Brain microvascular endothelial cell (primary cell): ENCODE data around the gene PGA5.
"Not testable (repeated sequence)": the region's sequence is repeated elsewhere in the genome, so short reads cannot be mapped to it uniquely, and the experiment has no call there.

Experiments
- DNase-seq: peaks from one replicate; pipeline ENCODE4 v3.0.0-alpha.2; 2020
- H3K27ac ChIP-seq: fragments of 250-450 bp; sonication (Bioruptor Pico); 2 replicates; pipeline ENCODE4 v1.5.1; 2020; ENCODE audit warnings: mild to moderate bottlenecking, moderate library complexity
- H3K27me3 ChIP-seq: fragments of 250-450 bp; sonication (Bioruptor Pico); replicated peaks from 2 replicates; pipeline ENCODE4 v1.5.1; 2020; ENCODE audit warnings: mild to moderate bottlenecking
- H3K36me3 ChIP-seq: fragments of 250-450 bp; sonication (Bioruptor Pico); replicated peaks from 2 replicates; pipeline ENCODE4 v1.5.1; 2020; ENCODE audit warnings: mild to moderate bottlenecking
- H3K4me3 ChIP-seq: 2 replicates; pipeline ENCODE4 v1.5.1; 2011; ENCODE audit warnings: low read depth, mild to moderate bottlenecking, control low read depth, low read length, moderate library complexity
- in situ Hi-C: cut with HindIII; loops from 2 replicates; pipeline ENCODE4 v1.10.0; 2017; ENCODE audit warnings: low sequenced_read_pairs, low pct_ligation_motif_present

PGA5 gene

GRCh38 chr11:61219016-61219415 lies 22.0 kb upstream of the PGA5 start:
- H3K36me3 ChIP-seq, H3K4me3 ChIP-seq, DNase-seq, H3K27me3 ChIP-seq, H3K27ac ChIP-seq, in situ Hi-C loops: not testable (repeated sequence)

- H3K4me3 ChIP-seq, H3K36me3 ChIP-seq, in situ Hi-C loops: not testable (repeated sequence)
These were observed 18.9 kb upstream of the PGA5 start, which contains the start of gene PGA4 for GRCh38 chr11:61222047-61222446. PGA4 (plus strand) TSS chr11:61222347; CDS start chr11:61222401, 54 bp downstream.

GRCh38 chr11:61222692-61223091 lies 18.3 kb upstream of the PGA5 start:
- DNase-seq, H3K36me3 ChIP-seq, in situ Hi-C loops, H3K27ac ChIP-seq, H3K4me3 ChIP-seq, H3K27me3 ChIP-seq: not testable (repeated sequence)

More at GRCh38 chr11:61222047-61222446, 18.9 kb upstream of the PGA5 start, which contains the start of gene PGA4:
- DNase-seq, H3K27me3 ChIP-seq, H3K27ac ChIP-seq: not testable (repeated sequence)

DNA sequence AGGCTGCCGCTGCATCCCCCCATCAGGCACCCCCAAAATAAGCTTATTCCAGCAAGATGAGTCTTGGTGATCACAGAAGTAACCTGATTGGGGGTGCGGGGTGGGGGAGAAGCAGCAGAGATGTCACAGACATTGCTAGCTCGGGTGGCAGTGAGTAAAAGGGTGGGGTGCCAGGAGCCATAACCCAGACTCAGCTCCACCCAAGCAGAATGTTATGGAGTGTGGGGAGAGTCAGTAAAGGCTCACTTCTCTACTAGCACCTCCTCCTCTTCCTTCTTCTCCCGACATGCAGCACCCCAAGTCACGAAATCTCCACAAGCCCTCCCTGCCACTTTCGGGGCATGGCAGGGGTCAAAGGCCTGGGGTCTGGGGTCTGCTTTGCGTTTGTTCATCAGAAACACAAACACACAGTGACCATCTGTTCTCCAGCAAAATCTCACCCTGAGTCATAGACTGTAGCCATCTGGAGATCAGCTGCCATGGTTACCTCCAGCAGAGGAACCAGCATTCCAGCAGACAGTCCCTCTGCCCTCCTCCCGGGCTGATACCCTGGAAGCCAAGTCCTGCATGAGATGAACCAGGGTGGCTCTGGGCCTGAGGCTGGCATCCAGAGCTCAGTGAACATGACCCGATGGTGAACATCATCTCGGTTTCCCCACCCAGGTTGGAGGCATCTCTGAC lies 14.4 kb upstream of the PGA5 start:
- in situ Hi-C loops, H3K27me3 ChIP-seq, H3K36me3 ChIP-seq: not testable (repeated sequence)

GRCh38 chr11:61229458-61229857 lies 11.5 kb upstream of the PGA5 start:
- H3K27me3 ChIP-seq, H3K36me3 ChIP-seq, H3K27ac ChIP-seq, in situ Hi-C loops, DNase-seq, H3K4me3 ChIP-seq: not testable (repeated sequence)

More for the DNA sequence above, 14.4 kb upstream of the PGA5 start:
- not testable (repeated sequence) for DNase-seq, H3K4me3 ChIP-seq, H3K27ac ChIP-seq

DNA sequence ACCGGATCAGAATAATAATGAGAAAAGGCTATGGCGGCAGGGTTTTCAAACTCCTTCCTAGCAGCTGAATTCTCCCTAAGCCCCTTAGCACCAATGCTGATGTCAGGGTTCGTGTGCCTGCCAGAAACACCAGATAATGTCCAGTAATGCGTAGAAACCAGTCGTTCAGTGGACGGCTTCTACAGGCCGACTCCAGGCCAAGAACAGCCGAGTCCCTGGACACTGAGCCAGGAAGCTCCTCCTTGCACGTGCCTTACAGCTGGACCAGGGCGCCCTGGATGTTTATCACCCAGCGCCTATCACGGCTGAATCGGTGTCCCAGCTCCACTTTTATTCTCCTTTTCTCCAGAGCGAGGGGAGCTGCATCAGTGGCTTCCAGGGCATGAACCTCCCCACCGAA lies 9.9 kb upstream of the PGA5 start:
- H3K36me3 ChIP-seq, H3K4me3 ChIP-seq, H3K27ac ChIP-seq, DNase-seq, H3K27me3 ChIP-seq, in situ Hi-C loops: not testable (repeated sequence)

DNA sequence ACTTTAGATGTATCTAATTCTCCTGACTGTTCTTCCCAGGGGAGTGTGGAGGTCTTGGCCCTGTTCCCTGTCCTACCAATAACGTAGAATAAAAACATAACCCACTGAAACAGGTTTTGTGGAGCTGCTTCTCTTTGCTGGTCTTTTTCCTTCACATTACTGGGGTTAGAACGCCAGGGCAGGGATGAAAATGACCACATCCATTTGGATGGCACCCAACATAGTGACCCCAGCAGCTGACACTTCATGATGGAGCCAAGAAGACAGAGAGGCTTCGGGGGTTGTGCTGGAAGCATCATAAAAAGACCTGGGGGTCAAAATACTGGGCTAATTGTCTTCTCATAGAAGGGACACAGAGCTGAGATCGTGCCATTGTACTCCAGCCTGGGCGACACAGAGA lies 9.4 kb upstream of the PGA5 start:
- H3K27ac ChIP-seq, H3K27me3 ChIP-seq, DNase-seq, H3K4me3 ChIP-seq, H3K36me3 ChIP-seq, in situ Hi-C loops: not testable (repeated sequence)

GRCh38 chr11:61232548-61233145 lies 8.3 kb upstream of the PGA5 start:
- H3K4me3 ChIP-seq, in situ Hi-C loops, DNase-seq, H3K36me3 ChIP-seq, H3K27ac ChIP-seq, H3K27me3 ChIP-seq: not testable (repeated sequence)

DNA sequence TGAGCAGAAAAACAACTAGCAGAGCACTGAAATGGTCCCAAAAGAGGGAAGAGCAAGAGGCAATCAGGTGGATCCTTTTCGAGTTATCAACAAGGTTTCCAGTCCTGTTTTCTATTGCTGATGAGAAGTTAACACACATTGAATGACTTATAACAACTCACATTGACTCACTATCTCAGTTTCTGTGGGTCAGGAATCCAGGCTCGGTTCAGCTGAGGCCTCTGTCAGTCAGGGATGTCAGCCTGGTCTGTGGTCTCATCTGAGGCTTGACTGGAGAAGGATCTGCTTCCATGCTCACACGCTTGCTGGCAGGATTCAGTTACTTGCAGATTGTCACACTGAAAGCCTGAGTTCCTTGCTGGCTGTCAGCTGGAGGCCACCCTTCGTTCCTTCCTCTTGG lies 3.8 kb upstream of the PGA5 start:
- H3K27me3 ChIP-seq, H3K36me3 ChIP-seq, in situ Hi-C loops, DNase-seq, H3K4me3 ChIP-seq, H3K27ac ChIP-seq: not testable (repeated sequence)

DNA sequence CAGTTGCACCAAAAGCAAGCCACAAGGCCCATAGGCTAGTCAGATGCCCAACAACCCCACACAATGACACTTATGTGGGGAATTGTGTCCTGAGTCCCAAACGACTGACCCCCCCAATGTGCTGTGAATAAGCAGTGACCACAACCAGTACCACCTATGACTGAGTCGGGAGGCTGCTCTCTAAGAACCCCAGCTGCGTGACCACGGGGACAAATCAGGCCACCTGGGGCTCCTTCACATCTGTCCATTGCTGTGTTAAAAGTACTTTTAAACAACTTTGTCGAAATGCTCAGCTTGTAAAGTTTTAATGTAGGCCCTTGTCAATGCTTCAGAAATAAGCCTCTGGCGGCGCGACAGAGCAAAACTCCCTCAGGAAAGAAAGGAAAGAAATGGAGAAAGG lies 687 bp upstream of the PGA5 start:
- in situ Hi-C loops, H3K27ac ChIP-seq, H3K27me3 ChIP-seq, H3K4me3 ChIP-seq, DNase-seq, H3K36me3 ChIP-seq: not testable (repeated sequence)

- in situ Hi-C loops, H3K4me3 ChIP-seq: not testable (repeated sequence)
These were observed 551 bp downstream of the PGA5 start for GRCh38 chr11:61241526-61241925.

GRCh38 chr11:61245284-61245964 lies 4.4 kb downstream of the PGA5 start:
- H3K27ac ChIP-seq, in situ Hi-C loops, H3K36me3 ChIP-seq, H3K27me3 ChIP-seq, H3K4me3 ChIP-seq, DNase-seq: not testable (repeated sequence)

More at GRCh38 chr11:61241526-61241925, 551 bp downstream of the PGA5 start:
- not testable (repeated sequence) for DNase-seq, H3K36me3 ChIP-seq, H3K27me3 ChIP-seq, H3K27ac ChIP-seq

GRCh38 chr11:61248071-61248470 lies 7.1 kb downstream of the PGA5 start:
- H3K27me3 ChIP-seq, H3K36me3 ChIP-seq, H3K4me3 ChIP-seq, H3K27ac ChIP-seq, DNase-seq, in situ Hi-C loops: not testable (repeated sequence)

DNA sequence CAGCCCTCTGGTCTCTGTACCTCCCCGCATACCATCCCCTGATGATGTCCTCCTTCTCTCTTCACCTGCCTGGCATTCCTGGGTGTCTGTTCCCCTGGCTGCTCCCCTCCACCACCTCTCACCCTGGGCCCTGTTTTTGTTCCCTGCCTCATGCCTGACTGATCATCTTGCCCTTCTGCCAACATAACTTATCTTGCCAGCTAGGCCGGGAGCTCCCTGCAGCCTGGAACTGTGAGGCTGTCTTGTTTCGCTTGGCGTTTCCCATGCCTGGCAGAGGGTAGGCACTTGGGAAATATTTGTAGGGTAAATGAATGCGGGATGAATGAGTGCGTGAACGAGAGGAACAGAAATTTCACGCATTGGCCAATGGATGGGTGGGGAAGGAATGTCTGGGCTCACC lies 8.2 kb downstream of the PGA5 start:
- DNase-seq, H3K27me3 ChIP-seq, in situ Hi-C loops, H3K36me3 ChIP-seq, H3K4me3 ChIP-seq, H3K27ac ChIP-seq: not testable (repeated sequence)
